Measurements from ENCODE around the gene ATP5PO. TPM values are rescaled to one million over a fixed set of nuclear protein-coding genes. Genes with fewer than 3 reads are reported as not detected.

ATP5PO gene, protein sequence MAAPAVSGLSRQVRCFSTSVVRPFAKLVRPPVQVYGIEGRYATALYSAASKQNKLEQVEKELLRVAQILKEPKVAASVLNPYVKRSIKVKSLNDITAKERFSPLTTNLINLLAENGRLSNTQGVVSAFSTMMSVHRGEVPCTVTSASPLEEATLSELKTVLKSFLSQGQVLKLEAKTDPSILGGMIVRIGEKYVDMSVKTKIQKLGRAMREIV
- total RNA-seq = 172 and 197 TPM in 2 replicates

DNA sequence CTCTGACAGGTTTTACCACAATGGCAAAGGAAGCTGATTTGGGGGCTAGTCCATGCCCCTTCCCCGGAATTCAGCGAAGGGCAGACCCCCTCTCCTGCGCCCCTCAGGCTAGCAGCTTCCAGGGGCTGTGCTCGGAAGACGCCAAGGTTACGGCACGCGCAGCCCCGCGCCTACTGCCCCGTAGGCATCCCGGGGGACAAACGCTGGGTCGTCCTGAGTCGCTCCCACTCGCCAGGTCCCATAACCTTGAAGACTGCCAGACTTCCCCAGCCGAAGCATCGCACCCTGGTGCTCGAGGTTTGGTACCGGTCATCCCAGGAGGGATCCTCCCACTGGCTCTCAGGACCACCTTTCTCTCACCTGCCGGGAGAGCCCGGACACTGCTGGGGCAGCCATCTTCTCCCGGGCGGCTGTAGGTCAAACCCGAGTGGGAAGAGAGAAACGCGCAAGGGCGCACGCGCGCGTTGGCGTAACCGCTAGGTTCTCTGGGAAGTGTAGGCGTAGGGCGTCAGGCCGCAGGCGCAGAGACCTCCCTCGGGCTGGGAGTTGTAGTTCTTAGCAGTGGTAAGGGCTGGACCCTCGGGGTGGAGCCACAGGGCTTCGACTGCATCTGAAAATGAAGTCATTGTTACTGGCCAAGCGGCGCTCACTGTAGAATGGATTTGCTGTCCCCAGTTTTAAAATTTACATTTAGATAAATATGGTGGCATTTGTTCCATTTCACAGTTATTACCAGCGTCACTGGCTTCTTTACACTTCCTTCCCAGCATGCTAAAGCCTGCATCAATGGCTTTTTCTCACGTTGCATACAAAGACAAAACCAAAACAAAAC is at the start of gene ATP5PO:
TSS of gene ATP5PO (minus strand) at position 437 of the 832 bp plus-strand sequence. CDS start at position 396, 41 bp downstream.

Other genes with a start within 250 kb of the ATP5PO start
- gene MRPS6, start 157.8 kb upstream of the ATP5PO start, total RNA-seq = 6.9 and 13.9 TPM in 2 replicates
- gene SLC5A3, start 157.8 kb upstream of the ATP5PO start, total RNA-seq = 9.4 and 12.1 TPM in 2 replicates